ENCODE data around the gene CCDC158. TPM values are rescaled to one million over a fixed set of nuclear protein-coding genes. Genes with fewer than 3 reads are reported as not detected.

CCDC158 gene
- total RNA-seq, 3 donors from 2014 or later = 1.3 to 5.4 (median 4.3) TPM

DNA sequence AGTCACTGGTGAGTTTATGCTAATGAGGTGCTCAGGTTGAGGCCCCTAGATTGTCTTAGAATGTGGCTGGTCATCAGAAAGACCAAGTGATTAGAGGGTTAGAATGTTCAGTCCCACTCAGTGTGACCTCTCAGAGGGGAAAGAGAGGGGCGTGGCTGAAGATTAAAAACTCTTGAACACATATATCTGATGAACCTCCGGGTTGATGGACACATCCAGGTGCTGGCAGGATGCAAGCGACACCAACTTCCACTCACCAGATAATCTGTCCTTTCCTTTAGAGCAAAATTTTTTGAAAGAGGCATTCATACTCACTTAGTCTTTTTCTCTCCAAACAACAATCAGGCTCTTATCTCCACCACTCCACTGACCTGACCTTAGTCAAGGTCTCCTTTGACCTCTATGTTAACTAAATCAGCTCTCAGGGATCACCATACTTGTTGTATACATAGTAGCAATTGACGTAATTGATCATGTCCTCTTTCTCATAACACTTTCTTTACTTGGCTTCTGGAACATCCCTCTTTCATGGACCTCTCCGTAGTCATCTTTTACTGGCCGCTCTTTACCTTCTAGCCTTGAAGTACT is 155.2 kb downstream of the CCDC158 start:
- Histone ChIP-seq H3K4me3 (no peak overlapping the region), H3K36me3 (no peaks in the 10 kb centered on the region), H3K4me1 (no peaks in the 10 kb centered on the region), H3K9me3 (no peaks in the 10 kb centered on the region), H3K27ac (no peak overlapping the region), H3K27me3 (no peaks in the 10 kb centered on the region)
- DNase-seq (ENCODE audit: low spot score in 2 of 2) = no peak
- no peak for TF ChIP-seq POLR2A (IDR thresholded peaks at IDR 0.05)
- TF ChIP-seq, protein P1, sequence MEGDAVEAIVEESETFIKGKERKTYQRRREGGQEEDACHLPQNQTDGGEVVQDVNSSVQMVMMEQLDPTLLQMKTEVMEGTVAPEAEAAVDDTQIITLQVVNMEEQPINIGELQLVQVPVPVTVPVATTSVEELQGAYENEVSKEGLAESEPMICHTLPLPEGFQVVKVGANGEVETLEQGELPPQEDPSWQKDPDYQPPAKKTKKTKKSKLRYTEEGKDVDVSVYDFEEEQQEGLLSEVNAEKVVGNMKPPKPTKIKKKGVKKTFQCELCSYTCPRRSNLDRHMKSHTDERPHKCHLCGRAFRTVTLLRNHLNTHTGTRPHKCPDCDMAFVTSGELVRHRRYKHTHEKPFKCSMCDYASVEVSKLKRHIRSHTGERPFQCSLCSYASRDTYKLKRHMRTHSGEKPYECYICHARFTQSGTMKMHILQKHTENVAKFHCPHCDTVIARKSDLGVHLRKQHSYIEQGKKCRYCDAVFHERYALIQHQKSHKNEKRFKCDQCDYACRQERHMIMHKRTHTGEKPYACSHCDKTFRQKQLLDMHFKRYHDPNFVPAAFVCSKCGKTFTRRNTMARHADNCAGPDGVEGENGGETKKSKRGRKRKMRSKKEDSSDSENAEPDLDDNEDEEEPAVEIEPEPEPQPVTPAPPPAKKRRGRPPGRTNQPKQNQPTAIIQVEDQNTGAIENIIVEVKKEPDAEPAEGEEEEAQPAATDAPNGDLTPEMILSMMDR (IDR thresholded peaks at IDR 0.05) = no peak
- TF ChIP-seq POLR2AphosphoS5 (IDR thresholded peaks at IDR 0.05) = no peak
- intact Hi-C loops (cut with DNase I; ENCODE audit: low total_unique reads) = no loop called here

Other genes with a start within 250 kb of the CCDC158 start
- gene SCARB2, start 207.3 kb downstream of the CCDC158 start, total RNA-seq = 100 to 1,000 TPM; 148 to 231 (median 160) TPM
- 10 to 100 TPM in 1 of 3 donors, 1 to 10 TPM in 2; 6.1 to 17.9 (median 9.5) TPM for gene FAM47E, start 169.4 kb downstream of the CCDC158 start, total RNA-seq
- gene STBD1, start 114.4 kb downstream of the CCDC158 start, total RNA-seq = 10 to 100 TPM in 1 of 3 donors, 1 to 10 TPM in 2; 7.3 to 24.0 (median 8.8) TPM
- gene SHROOM3, start 14.1 kb upstream of the CCDC158 start, total RNA-seq = 100 to 1,000 TPM in 2 of 3 donors, under 1 TPM in 1; 0.32 to 145 (median 100) TPM

Measured in breast epithelium (tissue), 4 donors.